Calu3 (cell line): ENCODE data around the gene SLC22A25. TPM values are rescaled to one million over a fixed set of nuclear protein-coding genes. Genes with fewer than 3 reads are reported as not detected.

ENCODE experiments used
- BruUV-seq: library from RNA; stranded (reverse); fragments of 400-500 nt; replicated peaks from 2 replicates; lab custom pipeline; 2021; lab: Mats Ljungman, UMichigan
- CTCF ChIA-PET: fragments of 300-600 bp; sonication (Branson Sonifier 250); formaldehyde crosslinking; loops from one replicate; lab custom pipeline; 2022; ENCODE audit warnings: antibody characterized with exemption; lab: Charles Lee
- DNase-seq: peaks from one replicate; pipeline ENCODE4 v3.0.0; 2022
- H3K27ac Mint-ChIP-seq: one replicate; pipeline ENCODE4 v1.8.0; 2022; ENCODE audit warnings: mixed read lengths; ENCODE audit not compliant: unreplicated experiment
- H3K27me3 Mint-ChIP-seq: one replicate; pipeline ENCODE4 v1.8.0; 2022; ENCODE audit warnings: mixed read lengths; ENCODE audit not compliant: unreplicated experiment
- H3K36me3 Mint-ChIP-seq: one replicate; pipeline ENCODE4 v1.8.0; 2022; ENCODE audit warnings: mild to moderate bottlenecking, moderate library complexity, mixed read lengths; ENCODE audit not compliant: insufficient read depth, unreplicated experiment
- H3K4me1 Mint-ChIP-seq: one replicate; pipeline ENCODE4 v1.8.0; 2022; ENCODE audit warnings: mild to moderate bottlenecking, low read depth, mixed read lengths; ENCODE audit not compliant: unreplicated experiment
- H3K4me3 Mint-ChIP-seq: one replicate; pipeline ENCODE4 v1.8.0; 2022; ENCODE audit warnings: mild to moderate bottlenecking, low read depth, moderate library complexity, mixed read lengths; ENCODE audit not compliant: unreplicated experiment
- H3K9me3 Mint-ChIP-seq: one replicate; pipeline ENCODE4 v1.8.0; 2022; ENCODE audit warnings: low read depth, mixed read lengths; ENCODE audit not compliant: unreplicated experiment
- intact Hi-C: fragments of 100-400 bp; cut with micrococcal nuclease; formaldehyde crosslinking; loops from one replicate; pipeline ENCODE4 v1.10.0; 2022; ENCODE audit not compliant: unreplicated experiment
- total RNA-seq: library from RNA; stranded (reverse); gene quantifications from 2 replicates; pipeline ENCODE4 v1.2.3, GENCODE V29; 2022
- TF ChIP-seq, protein P1 (sequence below): fragments of 200-600 bp; IDR thresholded peaks from one replicate; pipeline ENCODE4 v1.8.0; 2022; ENCODE audit warnings: antibody characterized with exemption; ENCODE audit not compliant: unreplicated experiment

SLC22A25 gene
- total RNA-seq, 1 experiment from 2014 or later = not detected

DNA sequence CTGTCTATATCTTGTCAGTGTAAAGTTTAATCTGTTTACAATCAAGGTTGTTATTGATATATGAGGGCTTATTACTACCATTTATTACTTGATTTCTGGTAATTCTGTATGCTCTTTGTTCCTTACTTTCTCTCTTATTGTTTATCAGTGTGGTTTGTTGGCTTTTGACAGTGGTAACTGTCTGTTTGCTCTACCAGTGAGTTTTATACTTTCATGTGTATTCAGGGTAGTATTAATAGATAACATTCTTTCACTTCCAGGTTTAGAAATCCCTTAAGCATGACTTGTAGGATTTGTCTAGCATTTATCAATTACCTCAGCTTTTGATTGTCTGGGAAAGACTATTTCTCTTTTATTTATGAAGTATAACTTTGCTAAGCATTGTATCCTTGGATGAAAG is 37.5 kb upstream of the SLC22A25 start:
- DNase-seq = no peak
- peaks cover 96% of the 10 kb centered on the region for H3K27me3 Mint-ChIP-seq
- no peaks in the 10 kb centered on the region for H3K4me1 Mint-ChIP-seq
- no TSS peak for BruUV-seq
- TF ChIP-seq, protein P1, sequence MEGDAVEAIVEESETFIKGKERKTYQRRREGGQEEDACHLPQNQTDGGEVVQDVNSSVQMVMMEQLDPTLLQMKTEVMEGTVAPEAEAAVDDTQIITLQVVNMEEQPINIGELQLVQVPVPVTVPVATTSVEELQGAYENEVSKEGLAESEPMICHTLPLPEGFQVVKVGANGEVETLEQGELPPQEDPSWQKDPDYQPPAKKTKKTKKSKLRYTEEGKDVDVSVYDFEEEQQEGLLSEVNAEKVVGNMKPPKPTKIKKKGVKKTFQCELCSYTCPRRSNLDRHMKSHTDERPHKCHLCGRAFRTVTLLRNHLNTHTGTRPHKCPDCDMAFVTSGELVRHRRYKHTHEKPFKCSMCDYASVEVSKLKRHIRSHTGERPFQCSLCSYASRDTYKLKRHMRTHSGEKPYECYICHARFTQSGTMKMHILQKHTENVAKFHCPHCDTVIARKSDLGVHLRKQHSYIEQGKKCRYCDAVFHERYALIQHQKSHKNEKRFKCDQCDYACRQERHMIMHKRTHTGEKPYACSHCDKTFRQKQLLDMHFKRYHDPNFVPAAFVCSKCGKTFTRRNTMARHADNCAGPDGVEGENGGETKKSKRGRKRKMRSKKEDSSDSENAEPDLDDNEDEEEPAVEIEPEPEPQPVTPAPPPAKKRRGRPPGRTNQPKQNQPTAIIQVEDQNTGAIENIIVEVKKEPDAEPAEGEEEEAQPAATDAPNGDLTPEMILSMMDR = no peak
- intact Hi-C loops = no loop called here
- no peak overlapping the region for H3K27ac Mint-ChIP-seq
- no peaks in the 10 kb centered on the region for H3K36me3 Mint-ChIP-seq
- no peak overlapping the region for H3K4me3 Mint-ChIP-seq
- CTCF ChIA-PET = no interaction called here
- no peaks in the 10 kb centered on the region for H3K9me3 Mint-ChIP-seq

DNA sequence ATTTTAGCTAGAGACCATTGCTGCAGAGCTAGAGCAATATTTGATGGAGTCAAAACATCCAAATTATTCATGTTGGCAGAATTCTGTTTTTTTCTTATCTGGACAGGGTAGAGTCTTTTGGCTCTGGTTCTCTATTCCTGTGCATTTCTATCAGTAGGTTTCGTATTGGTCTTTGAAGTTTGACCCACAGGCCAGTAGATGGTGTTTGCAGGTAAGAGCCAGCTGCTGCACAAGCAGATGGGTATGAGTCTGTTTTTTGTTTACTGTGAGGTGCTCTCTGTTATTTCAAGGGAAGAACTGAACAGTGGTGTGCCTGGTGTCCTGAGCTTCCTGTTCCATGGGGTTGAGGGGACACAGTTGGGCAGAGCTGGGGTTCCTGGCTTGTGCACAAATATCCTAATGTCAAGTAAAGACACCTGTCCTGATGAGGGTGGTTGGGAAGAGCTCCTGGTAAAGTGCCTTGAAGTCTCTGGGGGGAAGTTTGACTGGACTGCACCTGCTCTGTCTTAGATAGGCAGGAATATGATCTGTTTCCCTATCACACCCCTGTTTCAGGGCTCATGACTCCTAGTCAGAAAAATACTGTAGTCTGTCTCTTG is 34.0 kb upstream of the SLC22A25 start:
- CTCF ChIA-PET = interaction anchor here (0.6 to 0.8 kb wide), 2 partner anchors 305 to 358 kb away, joined by 4 to 5 read pairs; no protein-coding TSS in a partner anchor
- Mint-ChIP-seq H3K36me3 (no peaks in the 10 kb centered on the region), H3K4me3 (no peak overlapping the region), H3K9me3 (no peaks in the 10 kb centered on the region), H3K27ac (no peak overlapping the region), H3K27me3 (peaks cover 95% of the 10 kb centered on the region), H3K4me1 (no peaks in the 10 kb centered on the region)
- no TSS peak for BruUV-seq
- intact Hi-C loops = loop anchor here (2.0 kb wide), 1 partner anchor 359 kb away; no protein-coding TSS in a partner anchor
- TF ChIP-seq, protein P1 = no peak
- peak; percentile 17 for DNase-seq

DNA sequence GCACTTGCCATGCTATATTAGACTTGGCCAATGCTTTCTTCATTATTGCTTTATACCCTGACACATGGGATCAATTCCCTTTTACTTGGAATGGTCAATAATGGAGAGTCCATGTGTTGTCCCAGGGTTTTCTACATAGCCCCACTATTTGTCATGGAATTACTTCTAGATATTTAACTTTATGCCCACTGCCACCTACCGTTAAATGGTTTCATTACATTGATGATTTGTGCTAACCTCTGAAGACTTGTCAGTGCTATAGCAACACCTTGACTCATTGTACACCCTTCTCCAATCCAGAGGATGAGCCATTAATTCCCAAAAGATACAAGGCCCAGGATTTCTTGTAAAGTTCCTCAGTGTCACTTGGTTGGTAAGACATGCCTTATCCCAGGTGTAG is 31.4 kb upstream of the SLC22A25 start:
- peaks cover 92% of the 10 kb centered on the region for H3K27me3 Mint-ChIP-seq
- CTCF ChIA-PET = no interaction called here
- H3K27ac Mint-ChIP-seq = no peak overlapping the region
- no peak for DNase-seq
- H3K4me1 Mint-ChIP-seq = no peaks in the 10 kb centered on the region
- no TSS peak for BruUV-seq
- H3K4me3 Mint-ChIP-seq = no peak overlapping the region
- TF ChIP-seq, protein P1 = no peak
- H3K9me3 Mint-ChIP-seq = no peaks in the 10 kb centered on the region
- intact Hi-C loops = no loop called here
- H3K36me3 Mint-ChIP-seq = no peaks in the 10 kb centered on the region

DNA sequence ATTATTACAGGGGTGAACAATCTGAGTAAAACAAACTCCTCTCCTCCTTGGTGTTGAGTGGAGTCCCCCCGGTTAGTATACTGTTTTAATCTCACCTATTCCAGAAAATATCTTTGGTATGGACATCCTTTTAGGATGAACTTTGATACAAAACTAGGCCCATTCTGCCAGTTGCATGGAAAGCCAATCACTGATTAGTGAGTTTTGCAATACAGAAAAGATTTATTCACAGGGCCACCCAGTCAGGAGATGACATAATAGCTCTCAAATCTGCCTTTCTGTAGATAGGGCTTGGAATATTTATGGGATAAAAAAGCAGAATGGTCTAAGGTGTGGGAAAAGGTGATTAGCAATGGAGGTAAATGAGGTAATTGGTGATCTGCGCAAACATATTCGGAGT is 30.3 kb upstream of the SLC22A25 start:
- Mint-ChIP-seq H3K27ac (no peak overlapping the region), H3K9me3 (no peaks in the 10 kb centered on the region), H3K36me3 (no peaks in the 10 kb centered on the region), H3K4me1 (no peaks in the 10 kb centered on the region), H3K4me3 (no peak overlapping the region), H3K27me3 (peaks cover 92% of the 10 kb centered on the region)
- intact Hi-C loops = no loop called here
- CTCF ChIA-PET = no interaction called here
- DNase-seq = no peak
- no TSS peak for BruUV-seq
- TF ChIP-seq, protein P1 = no peak
